CD4-positive, alpha-beta T cell treated with Interleukin-21 for 1 hour (primary cell): ENCODE measurements around the gene HLTF.

Experiments
- DNase-seq: peaks from one replicate; pipeline ENCODE4 v3.0.0-alpha.2; 2020

The HLTF gene

DNA sequence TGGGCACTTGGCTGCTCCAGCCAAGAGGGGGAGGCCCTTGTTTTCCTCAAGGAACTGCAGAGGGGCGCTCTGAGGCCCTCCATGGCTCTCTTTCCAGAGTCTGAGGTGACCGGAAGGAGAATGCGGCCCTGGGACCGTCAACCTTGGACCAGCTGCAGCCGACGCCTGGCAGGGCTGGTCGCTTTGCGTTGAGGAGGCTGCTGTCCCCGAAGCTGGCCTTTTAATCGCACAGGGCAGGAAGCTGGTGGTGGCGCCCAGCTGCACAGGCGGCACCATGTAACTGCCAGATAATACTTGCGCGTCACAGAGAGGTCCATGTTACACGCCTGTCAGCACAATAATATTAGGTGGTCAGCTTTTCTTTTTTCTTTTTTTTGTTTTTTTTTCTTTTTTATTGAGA, 875 bp upstream of the HLTF start:
- no peak for DNase-seq

DNA sequence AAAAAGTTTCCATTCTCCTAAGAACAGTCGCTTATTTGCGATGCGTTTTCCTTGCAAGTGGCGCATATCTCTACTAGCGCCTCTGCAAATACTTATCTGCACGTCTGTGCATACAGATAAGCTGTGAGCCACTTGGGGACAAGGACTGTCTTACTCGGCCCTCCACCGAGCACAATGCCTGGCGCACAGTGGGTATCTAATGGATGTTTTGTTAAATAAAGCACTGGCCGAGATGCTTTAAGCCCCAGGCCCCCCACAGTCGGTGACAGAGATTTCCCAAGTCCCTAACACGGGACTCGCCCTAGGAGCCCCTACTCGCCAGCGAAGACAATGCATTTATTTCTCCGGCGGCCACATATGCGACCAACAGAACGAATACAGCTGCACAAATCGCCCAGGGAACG, 503 bp downstream of the HLTF start:
- peak; percentile 28 for DNase-seq

DNA sequence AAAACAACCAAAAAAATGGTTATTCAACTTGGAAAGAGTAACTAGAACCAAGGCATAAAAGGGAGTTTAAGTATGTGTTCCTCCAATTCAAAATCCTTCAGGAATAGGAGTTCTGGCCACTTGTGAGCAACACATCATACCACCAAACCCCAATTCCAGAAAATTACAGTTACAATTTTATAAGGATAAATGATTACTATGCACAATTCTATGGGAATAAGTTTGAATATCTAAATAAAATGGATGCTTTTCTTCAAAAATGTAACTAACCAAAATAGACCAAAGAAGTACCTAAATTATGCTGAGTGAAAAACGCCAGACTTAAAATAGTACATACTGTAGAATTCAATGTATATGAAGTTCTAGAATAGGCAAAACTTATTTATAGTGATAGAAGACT, 4.6 kb downstream of the HLTF start:
- DNase-seq = no peak

DNA sequence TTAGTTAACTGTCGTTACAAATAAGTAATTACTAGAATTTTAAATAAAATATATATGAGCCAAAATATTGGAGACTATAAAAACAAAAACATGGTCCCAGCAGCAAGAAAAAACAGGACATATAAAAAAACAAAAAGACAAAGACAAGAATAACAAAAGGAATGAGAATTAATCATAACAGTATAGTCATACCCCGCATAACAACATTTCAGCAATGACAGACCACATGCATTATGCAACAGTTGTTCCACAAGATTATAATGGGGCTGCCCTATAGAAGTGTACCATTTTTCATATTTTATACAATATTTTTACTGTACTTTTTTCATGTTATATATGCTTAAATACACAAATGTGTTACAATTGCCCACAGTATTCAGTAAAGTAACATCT, 5.6 kb downstream of the HLTF start:
- no peak for DNase-seq

DNA sequence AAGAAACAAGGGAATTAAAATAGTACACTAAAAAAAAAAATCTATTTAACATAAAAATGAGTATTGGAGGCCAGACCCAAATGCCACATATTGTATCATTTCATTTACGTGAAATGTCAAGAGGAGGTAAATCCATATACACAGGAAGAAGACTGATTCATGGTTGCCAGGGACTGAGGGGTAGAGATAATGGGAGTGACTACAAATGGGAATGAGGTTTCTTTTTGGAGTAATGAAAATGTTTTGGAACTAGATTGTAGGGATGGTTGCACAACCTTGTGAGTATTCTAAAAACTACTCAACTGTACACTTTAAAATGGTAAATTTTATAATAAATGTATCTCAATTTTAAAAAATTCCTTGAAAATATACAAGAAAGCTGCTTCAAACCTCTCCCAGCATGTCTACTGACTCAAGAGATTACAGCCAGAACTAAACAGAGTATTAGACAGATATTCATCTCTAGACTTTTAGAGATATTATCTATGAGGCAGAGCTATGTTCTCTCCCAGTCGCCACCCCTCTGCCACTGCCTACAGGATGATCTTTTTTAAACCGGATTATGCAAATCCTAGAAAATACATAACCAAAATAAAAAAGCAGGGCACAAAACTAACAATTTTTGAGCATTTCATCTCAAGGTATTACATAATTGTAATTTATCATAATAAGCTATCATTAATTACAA, 6.2 kb downstream of the HLTF start:
- no peak for DNase-seq

DNA sequence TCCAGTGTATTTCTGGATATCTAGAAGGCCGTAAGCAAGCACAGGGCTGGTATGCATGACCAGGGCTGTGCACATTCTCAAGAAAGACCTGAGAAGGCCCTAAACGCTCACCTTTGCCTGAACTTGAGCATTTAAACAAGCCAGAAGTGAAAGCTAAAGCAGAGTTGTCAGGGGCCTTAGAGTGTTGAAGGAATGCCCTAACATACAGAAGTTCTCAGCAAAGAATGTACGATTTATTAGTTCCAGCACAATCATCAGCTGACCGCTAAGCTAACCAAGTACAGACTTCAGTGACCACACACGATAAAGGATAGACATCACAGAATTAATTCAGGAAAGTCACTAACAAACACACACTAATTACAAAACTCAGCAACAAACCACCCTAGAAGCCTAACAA, 8.7 kb downstream of the HLTF start:
- DNase-seq = no peak

DNA sequence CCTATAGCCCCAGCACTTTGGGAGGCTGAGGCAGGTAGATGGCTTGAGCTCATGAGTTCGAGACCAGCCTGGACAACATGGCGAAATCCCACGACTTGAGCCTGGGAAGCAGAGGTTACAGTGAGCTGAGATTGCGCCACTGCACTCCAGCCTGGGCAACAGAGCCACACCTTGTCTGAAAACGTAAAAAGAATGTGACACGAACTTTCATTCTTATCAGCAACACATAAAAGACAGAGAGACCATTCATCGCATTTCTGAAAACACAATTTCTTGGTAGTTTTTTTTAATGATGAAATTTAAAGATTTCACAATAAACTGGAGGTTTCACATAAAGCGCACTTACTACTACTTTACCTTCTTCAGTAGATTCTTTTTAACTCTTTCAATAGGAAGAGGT, 18.4 kb downstream of the HLTF start:
- DNase-seq = no peak

DNA sequence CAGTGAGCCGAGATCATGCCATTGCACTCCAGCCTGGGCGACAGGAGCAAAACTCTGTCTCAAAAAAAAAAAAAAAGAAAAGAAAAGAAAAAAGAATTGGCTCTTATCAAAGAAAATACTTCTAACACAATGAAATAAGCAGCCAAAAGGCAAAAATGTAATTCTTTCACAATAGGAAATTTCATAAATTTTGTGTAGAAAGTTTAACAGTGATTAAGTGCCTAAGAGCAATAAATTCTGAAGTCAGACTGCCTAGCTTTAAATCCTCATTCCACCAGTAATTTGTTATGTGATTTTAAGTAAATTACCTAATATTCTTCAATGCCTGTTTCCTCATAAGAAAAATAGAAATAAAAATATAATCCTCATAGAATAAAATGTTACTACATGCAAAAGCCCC, 24.6 kb downstream of the HLTF start:
- no peak for DNase-seq

DNA sequence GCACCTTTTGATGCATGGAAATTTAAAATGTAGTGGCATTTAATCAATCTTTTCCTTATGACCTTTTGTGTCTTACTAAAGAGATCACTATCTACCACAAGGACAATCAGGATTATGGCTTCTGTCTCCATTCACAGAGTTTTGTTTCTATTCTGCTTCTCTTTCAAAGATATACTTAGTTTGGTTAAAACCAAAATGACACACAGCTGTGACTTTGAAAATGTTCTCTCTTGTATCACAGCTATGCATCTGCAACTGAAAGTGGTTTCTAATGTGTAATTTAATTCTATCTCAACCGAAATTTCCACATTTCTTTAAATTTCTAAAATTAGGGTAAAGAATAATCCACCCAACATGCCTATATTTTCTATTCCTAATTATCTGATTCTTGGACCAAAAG, 27.7 kb downstream of the HLTF start:
- DNase-seq = no peak

DNA sequence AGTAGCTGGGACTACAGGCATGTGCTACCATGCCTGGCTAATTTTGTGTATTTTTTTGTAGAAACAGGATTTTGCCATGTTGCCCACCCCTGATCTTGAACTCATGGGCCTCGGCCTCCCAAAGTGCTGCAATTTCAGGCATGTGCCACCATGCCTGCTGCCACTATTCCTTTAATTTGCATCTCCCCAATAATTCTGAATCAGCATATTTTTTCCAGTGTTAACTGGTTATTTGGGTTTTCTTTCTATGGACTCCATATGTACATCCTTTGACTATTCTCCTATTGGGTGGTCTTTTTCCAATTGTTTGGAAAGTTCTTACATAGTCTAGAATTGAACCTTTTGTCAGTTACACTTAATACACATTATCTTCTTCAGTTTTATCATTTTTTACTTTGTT, 28.1 kb downstream of the HLTF start:
- DNase-seq = no peak

DNA sequence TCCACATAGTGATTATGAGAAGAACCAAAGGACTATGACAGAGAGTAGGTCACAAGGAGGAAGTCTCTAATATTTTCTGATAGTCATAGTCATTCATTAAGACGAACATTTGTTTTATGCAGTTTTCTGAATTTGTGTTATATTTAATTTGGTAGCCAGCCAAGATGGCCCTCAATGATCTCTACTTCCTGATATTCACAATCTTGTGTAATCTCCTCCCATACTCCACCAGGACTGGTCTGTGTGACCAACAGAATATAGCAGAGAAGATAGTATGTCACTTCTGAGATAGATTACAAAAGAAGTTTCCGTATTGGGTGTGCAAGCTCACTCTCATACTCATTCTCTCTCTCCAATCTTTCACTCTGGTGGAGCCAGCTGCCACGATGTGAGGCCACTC, 30.8 kb downstream of the HLTF start:
- no peak for DNase-seq

DNA sequence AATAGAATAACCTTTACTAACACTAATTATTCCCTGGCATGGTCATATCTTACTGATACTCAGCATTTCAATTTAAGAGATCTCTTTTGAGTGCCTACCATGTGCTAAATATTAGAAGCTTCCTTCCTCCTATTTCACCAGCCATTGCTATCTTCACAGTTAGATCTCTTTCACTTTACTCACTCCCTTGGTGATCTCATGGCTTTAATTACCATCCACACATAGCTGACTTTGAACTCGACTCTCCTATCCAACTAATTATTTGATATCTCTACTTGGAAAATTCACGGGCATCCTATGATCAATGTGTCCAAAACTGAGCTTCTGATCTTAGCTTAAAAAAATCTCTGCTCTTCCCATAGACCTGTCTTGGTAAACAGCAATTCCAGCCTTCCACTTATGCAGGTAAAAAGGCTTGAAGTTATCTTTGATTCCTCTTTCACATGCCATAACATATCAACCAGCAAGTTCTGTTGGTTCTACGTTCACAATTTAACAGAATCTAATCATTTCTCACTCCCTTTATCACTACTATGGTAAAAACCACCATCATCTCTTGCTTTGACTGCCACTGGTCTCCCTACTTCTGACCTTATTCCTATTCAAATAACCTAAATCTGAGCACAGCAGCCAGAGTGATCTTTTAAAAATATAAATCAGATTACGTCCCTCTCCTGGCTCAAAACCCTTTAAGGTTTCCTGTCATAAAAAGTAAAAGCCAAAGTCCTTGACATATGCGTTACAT, 41.8 kb downstream of the HLTF start:
- DNase-seq = no peak

DNA sequence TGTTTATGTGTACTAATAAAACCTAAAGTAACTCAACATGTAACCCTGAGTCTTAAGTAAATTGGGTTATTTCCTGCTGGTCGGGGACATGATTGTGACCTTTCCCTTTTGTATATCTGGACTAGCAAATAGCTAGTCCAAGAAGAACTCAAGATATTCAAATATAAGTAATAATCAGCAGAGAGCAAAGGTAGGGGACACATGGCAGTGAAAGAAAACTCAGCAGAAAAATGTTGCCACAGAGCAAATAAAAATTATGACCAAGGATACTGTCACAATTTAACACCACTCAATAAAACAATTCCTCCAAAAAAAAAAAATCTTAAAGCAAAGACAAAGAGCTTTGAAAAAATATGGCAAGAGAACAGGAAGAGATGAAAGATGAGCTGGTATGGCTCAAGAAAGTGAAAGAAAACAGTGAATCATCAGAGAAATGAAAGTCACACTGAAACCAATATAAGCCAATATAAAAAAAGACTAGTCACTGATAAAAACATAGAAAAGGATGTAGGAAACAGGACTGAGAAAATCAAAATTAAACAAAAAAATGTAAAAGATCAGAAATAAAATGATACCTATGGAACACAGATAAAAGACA, 43.4 kb downstream of the HLTF start:
- DNase-seq = no peak

DNA sequence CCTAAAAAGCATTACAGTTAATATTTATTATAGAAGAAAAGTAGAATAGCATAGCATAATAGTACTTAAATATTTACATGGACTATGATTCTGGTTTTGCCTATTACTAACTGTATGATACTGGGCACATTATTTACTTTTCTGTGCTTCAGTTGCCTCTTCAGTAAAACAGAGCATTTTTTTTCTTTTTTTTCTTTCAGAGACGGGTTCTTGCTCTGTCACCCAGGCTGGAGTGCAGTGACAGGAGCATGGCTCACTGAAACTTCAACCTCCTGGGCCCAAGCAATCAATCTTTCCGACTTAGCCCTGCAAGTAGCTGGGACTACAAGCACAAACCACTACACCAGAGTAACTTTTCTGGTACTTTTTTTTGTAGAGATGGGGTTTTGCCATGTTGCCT, 48.0 kb downstream of the HLTF start:
- no peak for DNase-seq

DNA sequence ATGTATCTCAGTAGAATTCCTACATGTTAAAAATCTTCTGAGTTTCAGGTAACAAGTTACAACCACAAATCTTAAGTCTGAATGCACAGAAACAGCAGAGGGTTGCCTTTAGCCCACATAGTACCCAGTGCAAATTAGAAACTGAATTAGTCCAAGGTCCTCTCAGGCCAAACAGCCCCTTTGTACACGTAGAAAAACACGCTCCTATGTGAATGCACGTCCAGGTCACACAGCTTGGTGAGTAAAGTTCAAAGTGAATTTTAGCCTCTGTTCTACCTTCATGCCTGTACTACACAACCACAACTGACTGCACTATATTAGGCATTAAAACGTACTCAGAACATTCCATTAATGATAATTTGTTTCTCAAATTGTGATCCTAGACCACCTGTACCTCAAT, 48.6 kb downstream of the HLTF start:
- DNase-seq = no peak

DNA sequence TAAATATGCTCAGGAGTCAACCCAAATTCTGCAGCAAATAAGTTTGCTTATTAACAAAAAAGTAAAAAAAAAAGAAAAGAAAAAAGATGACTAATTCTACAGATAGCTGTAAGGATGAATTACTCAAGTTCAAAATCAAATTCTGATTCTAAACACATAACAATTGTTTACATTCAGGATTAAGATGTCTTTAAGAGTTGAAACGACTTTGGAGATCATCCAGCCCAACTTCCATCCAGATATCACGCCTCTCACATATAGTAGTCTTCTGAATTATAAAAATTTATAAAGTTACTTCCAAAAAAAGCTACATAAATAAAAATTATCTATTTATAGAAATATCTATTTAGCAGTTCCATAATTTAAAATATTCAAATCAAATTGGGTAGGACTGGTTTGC, 55.2 kb downstream of the HLTF start:
- no peak for DNase-seq

DNA sequence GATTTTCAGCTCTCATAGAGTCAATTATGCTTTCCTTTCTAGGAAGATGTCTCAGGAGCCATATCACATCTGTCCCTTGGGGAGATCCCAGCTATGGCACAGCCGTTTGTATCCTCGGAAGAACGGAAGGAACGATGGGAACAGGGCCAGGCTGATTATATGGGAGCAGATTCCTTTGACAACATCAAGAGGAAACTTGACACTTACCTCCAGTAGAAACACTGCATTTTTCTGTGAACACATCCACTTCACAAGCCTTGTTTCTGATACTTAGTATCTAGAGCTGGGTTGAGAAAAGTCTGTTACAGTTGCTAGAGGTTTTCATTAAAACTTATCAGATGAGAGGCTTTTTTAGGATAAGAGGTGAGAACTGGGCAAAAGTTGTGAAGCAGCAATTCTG, 59.6 kb downstream of the HLTF start:
- DNase-seq = no peak

DNA sequence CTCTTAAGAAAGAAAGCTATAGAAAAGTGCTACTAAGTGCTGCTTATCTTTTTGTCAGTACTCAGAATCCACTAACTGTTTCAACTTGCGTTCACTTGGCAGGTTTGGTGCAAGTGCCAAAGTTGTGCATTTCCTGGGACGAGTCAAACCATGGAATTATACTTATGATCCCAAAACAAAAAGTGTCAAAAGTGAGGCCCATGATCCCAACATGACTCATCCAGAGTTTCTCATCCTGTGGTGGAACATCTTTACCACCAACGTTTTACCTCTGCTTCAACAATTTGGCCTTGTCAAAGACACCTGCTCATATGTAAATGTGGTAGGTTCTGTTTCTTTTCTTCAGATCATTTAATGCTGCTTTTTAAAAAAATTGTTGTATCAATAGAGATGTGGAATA, 62.4 kb downstream of the HLTF start:
- DNase-seq = no peak

DNA sequence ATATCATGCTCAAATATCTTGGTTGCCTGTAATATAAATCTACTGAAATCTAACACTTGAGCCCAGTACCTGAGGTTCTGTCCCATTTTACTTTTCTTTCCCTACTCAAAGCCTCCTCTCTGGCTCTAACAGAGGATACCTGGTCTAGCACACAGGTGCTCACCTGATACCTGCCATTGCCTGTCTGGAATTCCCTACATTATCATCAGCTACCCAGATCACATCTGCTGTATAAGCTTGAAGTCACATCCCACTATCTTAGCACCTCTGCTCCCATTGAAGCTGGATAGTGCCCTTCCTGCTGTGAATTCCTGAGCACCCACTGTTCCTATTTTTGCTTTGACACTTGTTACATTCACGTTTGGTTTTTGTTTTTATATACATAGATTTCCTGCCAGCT, 64.5 kb downstream of the HLTF start:
- no peak for DNase-seq

DNA sequence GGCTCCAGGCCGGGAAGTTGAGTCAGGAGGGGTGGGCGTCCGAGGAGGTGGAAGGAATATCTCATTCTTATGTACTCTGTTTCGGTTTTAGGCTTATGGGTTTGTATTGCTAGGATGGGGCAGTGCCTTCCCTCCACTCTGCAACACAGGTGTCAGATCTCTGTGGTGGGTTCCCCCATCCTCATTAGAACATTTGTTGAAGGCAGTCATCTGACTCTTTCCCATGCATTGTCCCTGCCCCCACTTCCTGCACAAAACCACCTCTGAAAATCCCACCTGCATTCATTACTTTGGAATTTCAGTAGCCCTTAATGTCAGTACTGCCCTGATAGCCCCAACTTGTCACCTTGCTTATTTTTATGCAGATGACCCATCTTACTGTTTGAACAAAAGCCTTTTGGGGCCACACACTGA, 65.5 kb downstream of the HLTF start:
- no peak for DNase-seq

DNA sequence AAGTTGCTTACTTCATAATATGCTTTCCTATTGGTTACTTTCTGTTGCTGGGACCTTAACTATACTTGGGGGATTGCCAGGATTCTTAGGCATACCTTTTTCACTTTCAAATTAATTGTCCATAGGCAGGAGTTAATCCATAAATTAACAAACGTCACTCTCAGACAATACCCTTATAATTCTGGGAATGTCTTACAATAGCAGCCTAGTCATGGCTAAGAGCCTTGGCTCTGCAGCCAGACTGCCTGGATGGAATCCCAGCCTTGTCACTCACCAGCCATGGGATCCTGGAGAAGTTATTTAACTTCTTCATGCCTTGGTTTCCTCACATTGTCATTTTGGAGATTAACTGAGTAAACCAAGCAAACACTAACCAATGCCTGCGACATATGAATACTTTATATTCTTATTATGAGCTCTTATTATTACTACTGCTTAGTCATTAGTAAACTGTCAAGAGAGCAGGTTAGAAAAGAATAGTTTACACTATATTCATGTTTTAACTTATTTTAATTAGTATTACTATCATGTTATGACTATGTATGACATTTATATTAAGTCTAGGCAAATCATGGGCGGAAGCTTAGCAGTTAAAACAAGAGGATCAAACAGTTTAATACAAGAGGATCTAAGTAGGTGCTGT, 66.0 kb downstream of the HLTF start:
- DNase-seq = no peak

DNA sequence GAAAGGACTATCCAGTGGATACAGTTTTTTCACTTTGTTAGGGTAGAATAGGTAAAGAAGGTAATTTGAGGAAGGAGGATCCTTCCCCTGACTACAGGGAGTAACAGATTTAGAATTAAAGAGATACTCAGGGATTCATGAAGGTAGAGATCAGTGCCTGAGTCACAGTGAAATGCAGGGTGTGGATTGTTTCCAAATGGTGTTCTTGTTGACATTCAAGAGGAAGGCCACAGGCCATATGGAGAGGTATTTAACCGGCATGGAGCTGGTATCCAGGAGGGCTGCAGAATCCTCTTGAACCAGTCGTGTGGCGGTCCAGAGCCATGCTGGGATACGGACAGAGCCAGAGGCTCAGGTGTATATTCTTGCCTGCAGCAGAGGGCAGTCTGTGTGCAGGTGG, 66.8 kb downstream of the HLTF start:
- DNase-seq = no peak

DNA sequence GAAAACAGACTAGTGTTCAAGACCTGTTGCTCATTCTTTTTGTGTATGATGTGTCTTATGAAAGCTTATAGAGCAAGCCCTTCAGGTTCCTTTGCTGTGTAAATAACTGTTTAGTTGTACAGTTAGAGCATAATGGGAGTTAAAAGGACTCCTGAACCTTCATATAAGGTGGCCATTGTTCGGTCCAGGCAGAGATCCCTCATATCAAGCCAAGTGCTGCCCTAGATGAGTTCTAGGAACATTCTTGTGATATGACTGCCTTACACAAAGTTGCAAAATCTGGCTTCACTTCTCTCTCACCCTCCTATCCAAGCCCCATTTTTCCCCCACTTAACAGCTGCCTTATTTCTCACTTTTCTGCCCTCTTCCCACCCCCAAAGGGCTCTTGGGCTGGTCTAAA, 68.1 kb downstream of the HLTF start:
- no peak for DNase-seq
